Measurements from ENCODE around the gene NDFIP2. TPM values are rescaled to one million over a fixed set of nuclear protein-coding genes. Genes with fewer than 3 reads are reported as not detected.

NDFIP2 gene, protein sequence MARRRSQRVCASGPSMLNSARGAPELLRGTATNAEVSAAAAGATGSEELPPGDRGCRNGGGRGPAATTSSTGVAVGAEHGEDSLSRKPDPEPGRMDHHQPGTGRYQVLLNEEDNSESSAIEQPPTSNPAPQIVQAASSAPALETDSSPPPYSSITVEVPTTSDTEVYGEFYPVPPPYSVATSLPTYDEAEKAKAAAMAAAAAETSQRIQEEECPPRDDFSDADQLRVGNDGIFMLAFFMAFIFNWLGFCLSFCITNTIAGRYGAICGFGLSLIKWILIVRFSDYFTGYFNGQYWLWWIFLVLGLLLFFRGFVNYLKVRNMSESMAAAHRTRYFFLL
- 46.0 and 47.2 TPM in 2 replicates for total RNA-seq

DNA sequence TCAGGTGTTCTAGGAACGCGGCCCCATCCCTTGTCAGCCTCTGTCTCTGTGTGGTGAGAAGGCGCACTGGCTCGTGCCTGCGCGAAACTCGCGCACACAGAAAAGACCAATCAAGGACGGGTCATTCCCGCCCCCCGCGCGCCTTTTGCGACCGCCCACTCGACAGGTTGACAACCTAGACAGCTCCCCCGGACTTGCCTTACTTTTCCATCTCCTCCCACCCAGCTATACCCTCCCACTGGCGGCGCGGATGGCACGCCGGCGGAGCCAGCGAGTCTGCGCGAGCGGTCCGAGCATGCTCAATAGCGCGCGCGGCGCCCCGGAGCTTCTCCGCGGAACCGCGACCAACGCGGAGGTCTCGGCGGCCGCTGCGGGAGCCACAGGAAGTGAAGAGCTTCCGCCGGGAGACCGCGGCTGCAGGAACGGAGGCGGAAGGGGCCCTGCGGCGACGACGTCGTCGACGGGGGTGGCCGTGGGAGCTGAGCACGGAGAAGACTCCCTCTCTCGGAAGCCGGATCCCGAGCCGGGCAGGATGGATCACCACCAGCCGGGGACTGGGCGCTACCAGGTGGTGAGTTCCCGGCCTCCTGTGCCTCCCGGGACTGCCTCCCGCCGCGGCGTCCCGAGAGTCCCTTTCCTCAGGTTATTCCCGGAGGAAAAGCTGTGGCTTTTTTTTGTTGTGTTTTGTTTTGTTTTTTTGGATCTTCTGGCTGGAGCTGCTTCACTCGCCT lies at the start of gene NDFIP2:
Gene NDFIP2, plus strand, starts transcription at position 202 of the 731 bp plus-strand sequence. Its CDS starts 49 bp downstream, at position 251.

Other genes starting within 250 kb of the NDFIP2 start
- 19.9 and 30.0 TPM in 2 replicates for gene RBM26, start 74.9 kb upstream of the NDFIP2 start, total RNA-seq

Data from smooth muscle cell of the umbilical artery (primary cell).